HG03521 (cell line): ENCODE measurements around the gene DOCK3.

Source experiments
- ATAC-seq: cut with Tn5 transposase; IDR thresholded peaks from one replicate; pipeline ENCODE4 v1.9.1; 2021; ENCODE audit warnings: mild to moderate bottlenecking, moderate library complexity; ENCODE audit not compliant: unreplicated experiment

The DOCK3 gene

GRCh38 chr3:50674349-50675178, at the start of gene DOCK3:
DOCK3 (plus strand) TSS chr3:50674927; CDS start chr3:50675264, 337 bp downstream.
- peak; percentile 61 for ATAC-seq

- no peak for ATAC-seq
Measured at GRCh38 chr3:50625231-50626182, 49.2 kb upstream of the DOCK3 start.

- ATAC-seq, result no peak
Measured at GRCh38 chr3:50626401-50626800, 48.3 kb upstream of the DOCK3 start.

GRCh38 chr3:50627407-50628051, 47.2 kb upstream of the DOCK3 start:
- ATAC-seq, result no peak

GRCh38 chr3:50628601-50629000, 46.1 kb upstream of the DOCK3 start:
- no peak for ATAC-seq

- no peak for ATAC-seq
Measured at GRCh38 chr3:50630394-50630793, 44.3 kb upstream of the DOCK3 start.

GRCh38 chr3:50630877-50631276, 43.9 kb upstream of the DOCK3 start:
- no peak for ATAC-seq

- no peak for ATAC-seq
Measured at GRCh38 chr3:50632450-50632849, 42.3 kb upstream of the DOCK3 start.

GRCh38 chr3:50633230-50633790, 41.4 kb upstream of the DOCK3 start:
- ATAC-seq, result no peak

- no peak for ATAC-seq
Measured at GRCh38 chr3:50635066-50635465, 39.7 kb upstream of the DOCK3 start.

GRCh38 chr3:50637011-50637410, 37.7 kb upstream of the DOCK3 start:
- no peak for ATAC-seq

GRCh38 chr3:50637945-50638344, 36.8 kb upstream of the DOCK3 start:
- no peak for ATAC-seq

GRCh38 chr3:50639055-50639494, 35.7 kb upstream of the DOCK3 start:
- no peak for ATAC-seq

GRCh38 chr3:50642382-50642781, 32.3 kb upstream of the DOCK3 start:
- ATAC-seq, result no peak

- ATAC-seq, result no peak
Measured at GRCh38 chr3:50644561-50644960, 30.2 kb upstream of the DOCK3 start.

GRCh38 chr3:50645378-50645777, 29.3 kb upstream of the DOCK3 start:
- ATAC-seq, result no peak

GRCh38 chr3:50648313-50648712, 26.4 kb upstream of the DOCK3 start:
- no peak for ATAC-seq

GRCh38 chr3:50648944-50649343, 25.8 kb upstream of the DOCK3 start:
- ATAC-seq, result no peak

GRCh38 chr3:50649451-50649931, 25.2 kb upstream of the DOCK3 start:
- ATAC-seq, result no peak

- ATAC-seq, result no peak
Measured at GRCh38 chr3:50650018-50650417, 24.7 kb upstream of the DOCK3 start.

- no peak for ATAC-seq
Measured at GRCh38 chr3:50651445-50651844, 23.3 kb upstream of the DOCK3 start.
